H1 (cell line): ENCODE data around the gene KRABD2.

Experiments
- CTCF ChIA-PET: fragments of 300-600 bp; sonication (Branson Sonifier 250); formaldehyde crosslinking; loops from one replicate; lab custom pipeline; 2021; ENCODE audit not compliant: partially characterized antibody; lab: Charles Lee
- POLR2A ChIA-PET: fragments of 300-600 bp; sonication (Branson Sonifier 250); formaldehyde crosslinking; loops from one replicate; lab custom pipeline; 2021; ENCODE audit warnings: inconsistent platforms; ENCODE audit not compliant: partially characterized antibody; lab: Charles Lee
- DNase-seq, 2 experiments: peaks; one replicate each; pipeline versions ENCODE4 v3.0.0 to v3.0.0-alpha.2; 2010 to 2022; ENCODE audit warnings: low spot score in 2 of 2, low read depth in 1 of 2, mixed read lengths in 1 of 2
- FAIRE-seq: peaks from 2 replicates; lab custom pipeline; 2011; peaks lifted over from hg19 to GRCh38; lab: Jason Lieb, UNC
- H2AFZ ChIP-seq: 2 replicates; pipeline ENCODE4 v1.8.1; 2012; ENCODE audit warnings: low read length, inconsistent platforms
- H2AK5ac ChIP-seq: 2 replicates; pipeline ENCODE4 v1.6.1; 2013; ENCODE audit warnings: low read depth, low read length
- H2BK120ac ChIP-seq: replicated peaks from 2 replicates; pipeline ENCODE3; 2013; ENCODE audit warnings: low read depth, low read length, inconsistent platforms
- H2BK12ac ChIP-seq: 2 replicates; pipeline ENCODE4 v1.6.1; 2013; ENCODE audit warnings: low read depth, low read length
- H2BK15ac ChIP-seq: 2 replicates; pipeline ENCODE4 v1.6.1; 2013; ENCODE audit warnings: low read length
- H2BK20ac ChIP-seq: 2 replicates; pipeline ENCODE4 v1.6.1; 2013; ENCODE audit warnings: low read length
- H2BK5ac ChIP-seq: 2 replicates; pipeline ENCODE4 v1.6.1; 2013; ENCODE audit warnings: low read depth, low read length
- H3K14ac ChIP-seq: 2 replicates; pipeline ENCODE4 v1.6.1; 2013; ENCODE audit warnings: inconsistent platforms; ENCODE audit not compliant: insufficient read length
- H3K18ac ChIP-seq: 2 replicates; pipeline ENCODE4 v1.6.1; 2013; ENCODE audit warnings: low read length; ENCODE audit errors: extremely low read depth
- H3K23ac ChIP-seq: 2 replicates; pipeline ENCODE4 v1.6.1; 2013; ENCODE audit warnings: inconsistent platforms; ENCODE audit not compliant: insufficient read length
- H3K23me2 ChIP-seq: 2 replicates; pipeline ENCODE4 v1.6.1; 2013; ENCODE audit warnings: low read depth, low read length
- H3K27ac ChIP-seq: 2 replicates; pipeline ENCODE4 v1.6.1; 2011; ENCODE audit warnings: low read depth, low read length, inconsistent platforms
- H3K27me3 ChIP-seq, 4 experiments: replicated peaks in 1 of 4; 1 replicate in 1 of 4; 2 replicates in 3 of 4; pipeline versions ENCODE4 v1.6.1 to v1.8.1; 2011 to 2013; ENCODE audit warnings: low read length in 3 of 4, mild to moderate bottlenecking in 3 of 4, inconsistent platforms in 2 of 4, mixed read lengths in 2 of 4, moderate library complexity in 1 of 4; ENCODE audit not compliant: control insufficient read depth in 3 of 4, insufficient read depth in 3 of 4; ENCODE audit errors: extremely low read depth in 1 of 4
- H3K36me3 ChIP-seq, 4 experiments: 2 replicates each; pipeline versions ENCODE4 v1.6.1 to v1.8.1; 2011 to 2013; ENCODE audit warnings: mild to moderate bottlenecking in 4 of 4, low read length in 3 of 4, moderate library complexity in 2 of 4, control low read depth in 1 of 4, inconsistent platforms in 1 of 4; ENCODE audit not compliant: insufficient read depth in 4 of 4, control insufficient read depth in 2 of 4
- H3K4ac ChIP-seq: replicated peaks from 2 replicates; pipeline ENCODE3; 2013; ENCODE audit warnings: low read length, low read depth, mixed read lengths, inconsistent platforms; ENCODE audit not compliant: insufficient read length
- H3K4me1 ChIP-seq, 4 experiments: replicated peaks in 1 of 4; 1 replicate in 1 of 4; 2 replicates in 3 of 4; pipeline versions ENCODE4 v1.6.1 to v1.8.1; 2011 to 2013; ENCODE audit warnings: low read length in 3 of 4, inconsistent platforms in 2 of 4, mixed read lengths in 1 of 4; ENCODE audit not compliant: insufficient read depth in 4 of 4, control insufficient read depth in 3 of 4
- H3K4me2 ChIP-seq, 2 experiments: 2 replicates each; pipeline versions ENCODE4 v1.6.1 to v1.8.1; 2011 to 2013; ENCODE audit warnings: low read depth in 2 of 2, low read length in 2 of 2, control low read depth in 1 of 2, inconsistent platforms in 1 of 2, mild to moderate bottlenecking in 1 of 2; ENCODE audit not compliant: insufficient read depth in 1 of 2
- H3K4me3 ChIP-seq, 4 experiments: fragments of 200-600, 300-600 bp in 1 of 4; sonication (generic), shearing (Covaris generic), sonication (Bioruptor Twin) in 1 of 4; 2 replicates each; pipeline versions ENCODE4 v1.5.1 to v1.8.1; 2011 to 2016; ENCODE audit warnings: low read length in 4 of 4, low read depth in 3 of 4, control low read depth in 2 of 4, inconsistent platforms in 2 of 4, mild to moderate bottlenecking in 2 of 4, mixed read lengths in 1 of 4, moderate library complexity in 1 of 4; ENCODE audit not compliant: insufficient read depth in 2 of 4; ENCODE audit errors: extremely low read depth in 1 of 4
- H3K56ac ChIP-seq: replicated peaks from 2 replicates; pipeline ENCODE3; 2013; ENCODE audit warnings: low read depth, mild to moderate bottlenecking, mixed read lengths, low read length, inconsistent platforms; ENCODE audit not compliant: insufficient read length
- H3K79me1 ChIP-seq: 2 replicates; pipeline ENCODE4 v1.6.1; 2013; ENCODE audit warnings: low read depth, low read length, control low read depth
- H3K79me2 ChIP-seq, 2 experiments: 2 replicates each; pipeline versions ENCODE4 v1.6.1 to v1.8.1; 2012 to 2013; ENCODE audit warnings: low read length in 2 of 2, mild to moderate bottlenecking in 2 of 2, inconsistent platforms in 1 of 2; ENCODE audit not compliant: insufficient read depth in 2 of 2, control insufficient read depth in 1 of 2
- H3K9ac ChIP-seq, 4 experiments: replicated peaks in 1 of 4; 1 replicate in 1 of 4; 2 replicates in 3 of 4; pipeline versions ENCODE4 v1.6.1 to v1.8.1; 2011 to 2013; ENCODE audit warnings: low read depth in 3 of 4, low read length in 3 of 4, control low read depth in 2 of 4, mild to moderate bottlenecking in 2 of 4, moderate library complexity in 2 of 4, inconsistent platforms in 1 of 4; ENCODE audit errors: extremely low read depth in 1 of 4
- H3K9me3 ChIP-seq, 2 experiments: 2 replicates each; pipeline versions ENCODE4 v1.6.1 to v1.8.1; 2012 to 2013; ENCODE audit warnings: mild to moderate bottlenecking in 2 of 2, moderate library complexity in 2 of 2, control low read depth in 1 of 2, inconsistent platforms in 1 of 2, low read depth in 1 of 2, low read length in 1 of 2, mixed read lengths in 1 of 2; ENCODE audit not compliant: insufficient read depth in 2 of 2
- H4K20me1 ChIP-seq, 2 experiments: replicated peaks in 1 of 2; 2 replicates each; pipeline versions ENCODE3 to v1.8.1; 2011 to 2013; ENCODE audit warnings: inconsistent platforms in 2 of 2, low read length in 2 of 2, mild to moderate bottlenecking in 1 of 2; ENCODE audit not compliant: insufficient read depth in 2 of 2, control insufficient read depth in 1 of 2
- H4K5ac ChIP-seq: 2 replicates; pipeline ENCODE4 v1.6.1; 2013; ENCODE audit warnings: low read length, low read depth, mixed read lengths, inconsistent platforms; ENCODE audit not compliant: insufficient read length
- H4K8ac ChIP-seq: 2 replicates; pipeline ENCODE4 v1.8.0; 2013; ENCODE audit warnings: mild to moderate bottlenecking, moderate library complexity, low read length, inconsistent platforms; ENCODE audit not compliant: insufficient read depth; ENCODE audit errors: extremely low read depth
- H4K91ac ChIP-seq: replicated peaks from 2 replicates; pipeline ENCODE3; 2013; ENCODE audit warnings: low read length, mixed read lengths, inconsistent platforms; ENCODE audit not compliant: insufficient read length
- ASH2L ChIP-seq: fragments of 200-600, 300-600 bp; sonication (generic); IDR thresholded peaks from one replicate; pipeline ENCODE4 v1.7.1; 2017; ENCODE audit warnings: low read length
- BACH1 ChIP-seq: IDR thresholded peaks from 2 replicates; pipeline ENCODE4 v1.6.1; 2012; ENCODE audit warnings: low read length, improper control_type of control experiment
- CBX8 ChIP-seq: fragments of 300-800, 300-1000 bp; sonication (generic); IDR thresholded peaks from 2 replicates; pipeline ENCODE4 v1.7.1; 2016; ENCODE audit warnings: low read depth, low read length, borderline replicate concordance
- EGR1 ChIP-seq: IDR thresholded peaks from 2 replicates; pipeline ENCODE4 v1.6.1; 2011; ENCODE audit warnings: low read depth, low read length, borderline replicate concordance
- EZH2 ChIP-seq: fragments of 200-600 bp; sonication (generic); IDR thresholded peaks from 2 replicates; pipeline ENCODE4 v1.7.1; 2012; ENCODE audit warnings: low read depth, mild to moderate bottlenecking, moderate library complexity, low read length, inconsistent platforms; ENCODE audit not compliant: severe bottlenecking
- HDAC2 ChIP-seq, 2 experiments: fragments of 300-600 bp in 1 of 2; sonication (generic) in 1 of 2; IDR thresholded peaks; 2 replicates each; pipeline ENCODE4 v1.6.1; 2011 to 2012; ENCODE audit warnings: low read depth in 2 of 2, low read length in 2 of 2, mild to moderate bottlenecking in 2 of 2, moderate library complexity in 2 of 2, borderline replicate concordance in 1 of 2, inconsistent platforms in 1 of 2
- MAFK ChIP-seq: IDR thresholded peaks from 2 replicates; pipeline ENCODE4 v1.6.1; 2012; ENCODE audit warnings: low read depth, mild to moderate bottlenecking, improper control_type of control experiment, low read length
- RBBP5 ChIP-seq: IDR thresholded peaks from 2 replicates; pipeline ENCODE4 v1.7.1; 2012; ENCODE audit warnings: low read depth, mild to moderate bottlenecking, inconsistent platforms, low read length, moderate library complexity, borderline replicate concordance
- SIX5 ChIP-seq: IDR thresholded peaks from 2 replicates; pipeline ENCODE4 v1.6.1; 2011; ENCODE audit warnings: mild to moderate bottlenecking, low read depth, low read length
- TEAD4 ChIP-seq: IDR thresholded peaks from 2 replicates; pipeline ENCODE4 v1.6.1; 2012; ENCODE audit warnings: low read depth, low read length, inconsistent platforms, mixed read lengths
- WGBS, 2 experiments: shearing (Covaris generic) in 1 of 2; methylation state at CpG; one replicate each; pipeline versions ENCODE4 v1.1.6 to v1.1.7; 2013 to 2015; ENCODE audit warnings: low lambda C conversion rate in 2 of 2, mixed read lengths in 2 of 2, inconsistent platforms in 1 of 2, low coverage in 1 of 2, missing lambda C conversion rate in 1 of 2; ENCODE audit not compliant: insufficient replicate concordance in 2 of 2, insufficient coverage in 1 of 2, insufficient read length in 1 of 2; ENCODE audit errors: extremely low coverage in 1 of 2, missing lambda C conversion rate in 1 of 2; 5-methylcytosine and 5-hydroxymethylcytosine counted together
- TF ChIP-seq, protein P1 (sequence below): IDR thresholded peaks from 2 replicates; pipeline ENCODE4 v1.6.1; 2012; ENCODE audit warnings: inconsistent platforms

Gene KRABD2

DNA sequence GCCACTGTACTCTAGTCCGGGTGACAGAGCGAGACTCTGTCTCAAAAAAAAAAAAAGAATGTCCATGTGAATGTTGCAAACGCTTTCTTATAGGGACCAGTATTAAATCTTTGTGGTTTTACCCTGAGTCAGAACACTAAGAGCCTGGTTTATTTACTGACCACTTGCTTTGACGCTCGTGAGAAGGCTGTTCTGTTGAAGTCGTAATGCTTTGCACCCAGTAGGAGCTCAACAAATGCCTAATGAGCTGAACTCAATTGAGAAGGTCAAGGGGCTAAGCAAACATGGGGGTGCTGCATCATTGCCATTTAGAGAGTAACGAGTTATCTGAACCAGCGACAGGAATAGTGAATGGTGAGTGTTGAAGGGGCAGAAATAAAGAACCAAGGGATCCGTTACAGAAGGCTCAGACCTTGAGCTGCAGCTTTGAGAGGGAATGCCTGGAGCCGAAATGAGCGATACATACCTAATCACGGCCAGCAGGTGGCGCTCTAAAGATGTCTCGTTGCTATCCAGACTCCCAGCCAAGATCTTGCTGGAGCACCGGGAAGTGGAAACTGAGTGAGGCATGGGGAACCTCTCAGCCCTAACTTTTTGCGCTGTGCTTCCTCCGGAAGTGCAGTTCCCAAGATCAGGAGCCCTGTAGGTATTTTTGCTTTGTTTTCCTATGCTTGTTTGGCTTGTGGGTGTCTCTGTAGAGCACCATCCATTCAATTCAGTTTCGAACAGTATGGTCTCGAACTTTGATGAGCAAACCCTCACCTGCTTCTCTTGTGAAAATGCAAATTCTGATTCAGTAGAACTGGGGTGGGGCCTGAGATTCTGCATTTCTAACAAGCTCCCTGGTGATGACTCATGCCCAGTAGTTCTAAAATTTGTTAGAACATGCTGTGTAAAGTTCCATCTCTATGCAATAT, 33.7 kb upstream of the KRABD2 start:
- Histone ChIP-seq H3K14ac (no peak overlapping the region), H2BK15ac (no peak overlapping the region), H3K79me1 (no peaks in the 10 kb centered on the region), H2AFZ (peak overlapping the region; percentile 87), H2BK12ac (no peak overlapping the region; the same call in 1 of the 2 replicates), H3K27ac (no peak overlapping the region), H3K4ac (no peak overlapping the region), H4K5ac (no peak overlapping the region), H3K4me2 (peak overlapping the region in 1 of 2 experiments; percentile 45; a peak in 1 of 4 replicates), H3K23me2 (no peaks in the 10 kb centered on the region), H3K27me3 (no peaks in the 10 kb centered on the region), H4K8ac (no peak overlapping the region), H2BK5ac (no peak overlapping the region), H2BK20ac (0 out of 2 replicates have a peak overlapping the region, but pooled peaks have one; percentile 51), H3K36me3 (no peaks in the 10 kb centered on the region), H3K9ac (no peak overlapping the region), H3K18ac (no peak overlapping the region), H4K20me1 (no peaks in the 10 kb centered on the region), H3K56ac (no peak overlapping the region), H2BK120ac (no peak overlapping the region), H3K79me2 (no peaks in the 10 kb centered on the region), H3K9me3 (no peaks in the 10 kb centered on the region), H2AK5ac (no peak overlapping the region), H3K4me3 (no peak overlapping the region), H3K4me1 (peaks cover 0 to 10% (median 4%) of the 10 kb centered on the region in 4 experiments; a peak in 6 of 7 replicates), H4K91ac (no peak overlapping the region), H3K23ac (no peak overlapping the region)
- WGBS, 2 experiments, result 44% methylated on average over 19 of the region's 19 CpGs; no CpG with 5 or more reads in 1 of the 2 experiments
- ChIA-PET POLR2A (interaction anchor here (1.2 to 2.9 kb wide), 3 partner anchors 20 to 34 kb away, joined by 3 to 14 read pairs (median 4); partner anchors contain the start of genes KRABD2 and RPL26), CTCF (interaction anchor here (0.6 to 3.5 kb wide), 25 partner anchors 8 to 1999 kb away, joined by 3 to 21 read pairs (median 4); partner anchors contain the start of gene RNF222)
- FAIRE-seq (peak; percentile 99), DNase-seq (peak; percentile 82 to 95)
- no peak for TF ChIP-seq HDAC2 (IDR thresholded peaks at IDR 0.05; ENCODE audit: borderline replicate concordance in 1 of 2, low read depth in 2 of 2, low read length in 2 of 2)
- TF ChIP-seq ASH2L, result no peak
- TF ChIP-seq RBBP5, result no peak
- TF ChIP-seq TEAD4, result peak; percentile 66; the same call in 1 of the 2 replicates
- no peak for TF ChIP-seq CBX8
- TF ChIP-seq, protein P1, sequence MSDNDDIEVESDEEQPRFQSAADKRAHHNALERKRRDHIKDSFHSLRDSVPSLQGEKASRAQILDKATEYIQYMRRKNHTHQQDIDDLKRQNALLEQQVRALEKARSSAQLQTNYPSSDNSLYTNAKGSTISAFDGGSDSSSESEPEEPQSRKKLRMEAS, result peak; percentile 54
- TF ChIP-seq EGR1, result no peak
- TF ChIP-seq EZH2, result no peak
- TF ChIP-seq SIX5, result no peak
- no peak for TF ChIP-seq MAFK
- TF ChIP-seq BACH1, result no peak
